ENCODE results near the gene PTPRN2. TPM values are rescaled to one million over a fixed set of nuclear protein-coding genes. Genes with fewer than 3 reads are reported as not detected.

The PTPRN2 gene
- polyA plus RNA-seq, 1 of the 3 experiments (the other 2 are of a cell fraction): 4.0 TPM

GRCh38 chr7:158007697-158008257 is 579.8 kb downstream of the PTPRN2 start:
- TF ChIP-seq MAX (IDR thresholded peaks at IDR 0.05; ENCODE audit: low read depth) (no peak), TAF1 (IDR thresholded peaks at IDR 0.05; ENCODE audit: borderline replicate concordance, low read depth, low read length) (no peak), ZBTB33 (IDR thresholded peaks at IDR 0.05; ENCODE audit: borderline replicate concordance, low read depth) (no peak), SIN3A (IDR thresholded peaks at IDR 0.05; ENCODE audit: borderline replicate concordance, low read depth, low read length) (no peak), JUND (IDR thresholded peaks at IDR 0.05) (no peak), RCOR1 (IDR thresholded peaks at IDR 0.05; ENCODE audit: low read length) (no peak), CHD2 (IDR thresholded peaks at IDR 0.05; ENCODE audit: low read length, partially characterized antibody) (no peak), TCF12 (IDR thresholded peaks at IDR 0.05) (no peak), FOSL2 (IDR thresholded peaks at IDR 0.05; ENCODE audit: borderline replicate concordance, low read depth) (no peak), MXI1 (IDR thresholded peaks at IDR 0.05; ENCODE audit: low read depth, low read length) (no peak), EZH2phosphoT487 (IDR thresholded peaks at IDR 0.05; ENCODE audit: borderline replicate concordance, low read depth) (no peak), USF2 (IDR thresholded peaks at IDR 0.05; ENCODE audit: borderline replicate concordance, low read depth, low read length) (no peak), GATA2 (CRISPR knock-in tag; IDR thresholded peaks at IDR 0.05) (no peak), FOXM1 (IDR thresholded peaks at IDR 0.05; ENCODE audit: low read depth) (no peak), RAD21 (IDR thresholded peaks at IDR 0.05; ENCODE audit: low read length) (no peak), NRF1 (IDR thresholded peaks at IDR 0.05; ENCODE audit: low read depth, low read length) (no peak)
- Histone ChIP-seq H3F3A (replicated peaks; ENCODE audit: insufficient read depth) (no peaks in the 10 kb centered on the region), H3K4me2 (no peak overlapping the region), H3K4me1 (ENCODE audit: control insufficient read depth in 1 of 2, insufficient read depth in 2 of 2, low read depth in 1 of 2, low read length in 1 of 2) (no peaks in the 10 kb centered on the region), H3K4me3 (ENCODE audit: low read depth in 2 of 2, low read length in 1 of 2) (no peak overlapping the region), H3K9me2 (no peaks in the 10 kb centered on the region), H4K20me1 (ENCODE audit: insufficient read depth) (no peaks in the 10 kb centered on the region), H3K36me3 (replicated peaks in 1 of 2; ENCODE audit: control insufficient read depth in 1 of 2, insufficient read depth in 2 of 2, low read length in 1 of 2) (no peaks in the 10 kb centered on the region), H3K9me3 (0 out of 2 replicates have a peak, but pooled peaks cover 3% of the 10 kb centered on the region), H3K9ac (no peak overlapping the region), H3K27ac (ENCODE audit: low read depth in 2 of 2, low read length in 1 of 2) (no peak overlapping the region), H2AFZ (ENCODE audit: low read depth) (no peak overlapping the region), H3K79me2 (ENCODE audit: insufficient read depth) (no peaks in the 10 kb centered on the region), H3K27me3 (ENCODE audit: insufficient read depth) (no peaks in the 10 kb centered on the region)
- POLR2A ChIA-PET: no interaction called here
- 22% methylated on average over 5 of the region's 5 CpGs for WGBS (ENCODE audit: low lambda C conversion rate)
- DNase-seq: no peak
- CTCF ChIA-PET: interaction anchor here (1.5 kb wide), 1 partner anchor 23 kb away, joined by 3 read pairs; no protein-coding TSS in a partner anchor
